ENCODE measurements around the gene KCNQ1. TPM values are rescaled to one million over a fixed set of nuclear protein-coding genes. Genes with fewer than 3 reads are reported as not detected.

Gene KCNQ1
- total RNA-seq, 1 donor from 2014 or later = 6.4 TPM

DNA sequence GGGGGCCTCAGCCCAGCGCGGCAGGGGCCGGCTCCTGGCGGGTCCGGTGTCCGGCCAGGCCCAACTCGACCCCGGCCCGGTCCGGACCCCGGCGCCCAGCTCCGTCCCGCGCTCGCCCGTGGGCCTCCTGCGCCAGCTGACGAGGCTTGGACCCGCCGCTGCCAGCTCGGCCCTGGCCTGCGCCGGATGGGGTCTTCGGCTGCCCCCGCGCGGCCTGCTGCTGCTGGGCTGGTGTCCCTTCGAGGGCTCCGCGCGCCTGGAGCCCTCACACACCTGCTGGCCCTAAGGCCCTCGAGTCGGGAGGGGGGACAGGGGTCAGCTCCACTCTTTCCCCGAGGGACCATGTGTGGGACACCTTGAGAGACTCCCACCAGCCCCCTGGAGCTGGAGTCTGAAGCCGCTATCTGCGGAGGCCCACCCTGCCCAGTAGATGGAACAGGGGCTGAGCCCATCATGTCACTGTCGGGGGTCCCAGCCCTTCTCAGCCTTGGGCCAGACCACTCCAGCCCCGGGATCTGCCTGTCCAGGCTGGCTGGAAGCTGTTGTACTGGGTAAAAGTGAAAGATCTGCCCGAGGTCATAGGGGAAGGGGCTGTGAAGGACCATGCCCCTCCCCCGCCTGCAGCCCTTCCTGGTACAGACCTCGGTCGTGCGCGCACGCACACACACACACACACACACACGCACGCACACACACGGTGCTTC, 441.5 kb downstream of the KCNQ1 start:
- peak; percentile 71 for DNase-seq
- Mint-ChIP-seq H3K36me3 (ENCODE audit: low read depth) (no peaks in the 10 kb centered on the region), H3K4me3 (peak overlapping the region; percentile 48), H3K27ac (no peak overlapping the region), H3K4me1 (peaks cover 5% of the 10 kb centered on the region), H3K9me3 (no peaks in the 10 kb centered on the region), H3K27me3 (peaks cover 29% of the 10 kb centered on the region)
- intact Hi-C loops (cut with micrococcal nuclease) = loop anchor here (2.0 to 10.0 kb wide), 4 partner anchors 44 to 622 kb away; partner anchors contain the start of gene TRPM5

DNA sequence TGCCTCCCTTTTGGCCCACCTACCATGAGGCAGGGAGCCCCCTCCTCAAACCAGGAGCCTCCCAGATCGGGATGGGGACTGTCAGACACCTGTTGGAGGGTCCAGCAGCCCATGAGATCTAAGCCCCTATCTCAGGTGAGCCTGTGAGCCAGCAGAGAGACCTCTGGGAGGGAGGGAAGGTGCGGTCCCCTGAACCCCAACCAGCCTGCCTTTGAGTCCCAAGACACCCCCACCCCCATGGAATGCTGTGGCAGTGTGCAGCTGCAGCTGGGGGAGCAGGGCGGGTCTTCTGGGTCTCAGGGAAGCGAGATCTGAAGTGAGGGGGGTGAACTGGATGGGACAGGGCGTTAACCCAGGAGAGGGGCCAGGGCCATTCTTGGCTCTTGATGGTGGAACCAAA, 442.1 kb downstream of the KCNQ1 start:
- Mint-ChIP-seq H3K4me1 (peaks cover 10% of the 10 kb centered on the region), H3K36me3 (ENCODE audit: low read depth) (no peaks in the 10 kb centered on the region), H3K4me3 (peak overlapping the region; percentile 48), H3K27me3 (peaks cover 27% of the 10 kb centered on the region), H3K9me3 (no peaks in the 10 kb centered on the region), H3K27ac (no peak overlapping the region)
- intact Hi-C loops (cut with micrococcal nuclease) = loop anchor here (2.0 to 10.0 kb wide), 4 partner anchors 44 to 622 kb away; partner anchors contain the start of gene TRPM5
- no peak for DNase-seq

DNA sequence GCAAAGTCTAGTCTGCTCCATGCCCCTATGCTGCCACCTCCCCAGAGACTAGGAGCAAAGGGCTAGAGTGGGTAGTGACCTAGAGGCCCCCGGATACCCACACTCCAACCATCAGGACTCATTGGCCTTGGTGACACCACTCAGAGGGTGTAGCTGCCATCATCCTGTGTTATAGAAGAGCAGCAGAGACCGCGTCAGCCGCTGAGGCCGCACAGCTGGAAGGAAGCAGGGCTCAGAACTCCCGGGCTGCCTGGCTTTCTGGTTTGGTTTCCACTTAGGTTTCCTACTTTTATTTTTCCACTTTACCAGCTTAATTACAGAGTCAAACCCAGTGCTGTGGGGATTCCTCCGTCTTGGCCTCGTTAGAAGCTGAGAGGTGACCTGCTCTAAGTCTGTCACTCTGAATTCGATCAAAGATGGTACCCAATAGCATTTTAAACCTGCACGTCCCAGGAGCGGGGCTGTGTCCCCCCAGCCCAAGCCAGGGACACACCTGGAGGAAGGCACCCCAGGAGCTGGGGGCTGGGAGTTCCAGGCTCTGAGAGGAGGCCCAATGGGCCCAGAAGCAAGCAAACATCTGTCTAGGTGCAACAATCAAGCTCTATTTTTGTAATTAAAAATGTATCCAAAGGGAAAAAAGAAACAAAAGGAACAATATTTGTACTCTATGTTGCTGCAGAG, 442.8 kb downstream of the KCNQ1 start:
- Mint-ChIP-seq H3K27ac (no peak overlapping the region), H3K4me1 (peaks cover 13% of the 10 kb centered on the region), H3K27me3 (peaks cover 20% of the 10 kb centered on the region), H3K4me3 (no peak overlapping the region), H3K36me3 (ENCODE audit: low read depth) (no peaks in the 10 kb centered on the region), H3K9me3 (no peaks in the 10 kb centered on the region)
- intact Hi-C loops (cut with micrococcal nuclease) = loop anchor here (1.0 to 10.0 kb wide), 6 partner anchors 43 to 623 kb away; partner anchors contain the start of gene TRPM5
- DNase-seq = no peak

DNA sequence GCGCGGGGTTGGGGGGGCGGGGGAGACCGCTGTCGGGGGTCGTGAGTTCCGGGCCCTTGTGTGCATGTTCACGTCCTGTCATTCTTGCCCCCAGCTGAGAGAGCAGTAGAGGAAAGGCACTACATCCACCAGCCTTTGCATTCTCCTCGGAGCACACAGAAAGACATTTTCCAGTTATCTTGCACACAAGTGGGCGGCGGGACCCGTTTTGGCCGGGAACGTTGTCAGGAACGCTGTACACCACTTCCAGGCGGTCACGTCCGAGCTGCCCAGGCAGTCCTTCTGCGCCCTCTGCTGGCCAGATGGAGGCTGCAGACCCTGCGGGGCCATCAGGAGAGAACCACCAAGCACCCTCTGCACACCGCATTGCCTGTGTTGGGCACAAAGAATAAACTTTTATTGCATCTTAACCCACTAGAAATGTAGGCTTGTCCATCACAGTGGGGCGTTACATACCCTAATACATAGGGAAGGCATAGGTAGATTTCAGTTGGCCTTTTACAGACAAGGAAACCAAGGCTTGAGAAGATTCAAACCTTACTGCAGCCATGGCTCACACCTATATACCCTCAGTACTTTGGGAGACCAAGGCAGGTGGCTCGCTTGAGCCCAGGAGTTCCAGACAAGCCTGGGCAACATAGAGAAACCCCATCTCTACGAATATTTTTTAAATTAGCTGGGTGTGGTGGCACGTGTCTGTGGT, 443.6 kb downstream of the KCNQ1 start:
- Mint-ChIP-seq H3K27ac (no peak overlapping the region), H3K27me3 (peaks cover 13% of the 10 kb centered on the region), H3K36me3 (ENCODE audit: low read depth) (no peaks in the 10 kb centered on the region), H3K4me3 (no peak overlapping the region), H3K4me1 (peaks cover 16% of the 10 kb centered on the region), H3K9me3 (no peaks in the 10 kb centered on the region)
- intact Hi-C loops (cut with micrococcal nuclease) = loop anchor here (1.0 to 10.0 kb wide), 5 partner anchors 184 to 624 kb away; partner anchors contain the start of gene TRPM5
- DNase-seq = peak; percentile 96

DNA sequence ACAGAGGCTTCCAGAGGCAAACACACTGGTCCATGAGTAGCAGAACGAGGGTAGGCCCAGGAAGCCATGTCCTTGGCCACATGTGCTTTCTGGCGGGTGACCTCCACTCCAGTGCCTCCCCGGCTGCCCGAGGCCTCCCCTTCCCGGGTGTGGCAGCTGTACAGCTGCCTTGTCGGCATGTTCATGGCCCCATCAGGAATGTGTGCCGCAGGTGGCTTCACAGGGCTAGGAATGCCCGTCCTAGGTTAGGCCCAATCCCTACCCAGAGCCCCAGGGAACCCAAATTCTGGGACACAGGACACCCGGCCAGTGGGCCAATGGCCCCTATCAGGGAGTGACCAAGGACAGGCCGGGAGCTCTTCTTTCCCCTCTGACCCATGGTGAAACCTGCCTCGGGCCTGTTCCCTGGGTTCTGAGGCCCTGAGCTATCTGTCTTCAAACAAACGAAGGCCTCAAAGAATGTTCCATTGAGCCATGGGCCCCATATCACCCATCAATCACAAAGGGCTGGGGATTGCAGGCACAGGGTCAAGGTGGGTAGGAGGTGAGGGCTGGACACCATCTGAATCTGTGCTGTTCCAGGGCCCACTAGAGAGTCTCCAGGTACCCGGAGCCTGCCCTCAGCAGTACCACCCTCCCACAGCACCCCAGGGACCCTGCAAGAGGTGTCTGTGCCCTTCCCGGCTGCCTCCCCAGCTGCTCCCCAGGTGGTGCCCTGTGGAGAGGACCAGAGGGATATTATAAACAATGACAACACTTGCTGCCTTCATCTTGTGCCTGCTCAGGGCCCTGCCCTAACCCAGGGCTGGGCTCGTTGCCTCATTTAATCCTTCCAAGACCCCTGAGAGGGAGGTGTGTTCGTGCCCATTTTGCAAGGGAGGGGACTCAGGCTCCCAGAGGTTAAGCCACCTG, 444.8 kb downstream of the KCNQ1 start:
- no peaks in the 10 kb centered on the region for H3K36me3 Mint-ChIP-seq (ENCODE audit: low read depth)
- H3K9me3 Mint-ChIP-seq = no peaks in the 10 kb centered on the region
- H3K4me1 Mint-ChIP-seq = peaks cover 16% of the 10 kb centered on the region
- H3K27me3 Mint-ChIP-seq = peaks cover 12% of the 10 kb centered on the region
- no peak overlapping the region for H3K27ac Mint-ChIP-seq
- DNase-seq = peak; percentile 56
- intact Hi-C loops (cut with micrococcal nuclease) = loop anchor here (5.0 to 10.0 kb wide), 5 partner anchors 103 to 625 kb away; partner anchors contain the start of genes NAP1L4 and TRPM5
- H3K4me3 Mint-ChIP-seq = no peak overlapping the region

DNA sequence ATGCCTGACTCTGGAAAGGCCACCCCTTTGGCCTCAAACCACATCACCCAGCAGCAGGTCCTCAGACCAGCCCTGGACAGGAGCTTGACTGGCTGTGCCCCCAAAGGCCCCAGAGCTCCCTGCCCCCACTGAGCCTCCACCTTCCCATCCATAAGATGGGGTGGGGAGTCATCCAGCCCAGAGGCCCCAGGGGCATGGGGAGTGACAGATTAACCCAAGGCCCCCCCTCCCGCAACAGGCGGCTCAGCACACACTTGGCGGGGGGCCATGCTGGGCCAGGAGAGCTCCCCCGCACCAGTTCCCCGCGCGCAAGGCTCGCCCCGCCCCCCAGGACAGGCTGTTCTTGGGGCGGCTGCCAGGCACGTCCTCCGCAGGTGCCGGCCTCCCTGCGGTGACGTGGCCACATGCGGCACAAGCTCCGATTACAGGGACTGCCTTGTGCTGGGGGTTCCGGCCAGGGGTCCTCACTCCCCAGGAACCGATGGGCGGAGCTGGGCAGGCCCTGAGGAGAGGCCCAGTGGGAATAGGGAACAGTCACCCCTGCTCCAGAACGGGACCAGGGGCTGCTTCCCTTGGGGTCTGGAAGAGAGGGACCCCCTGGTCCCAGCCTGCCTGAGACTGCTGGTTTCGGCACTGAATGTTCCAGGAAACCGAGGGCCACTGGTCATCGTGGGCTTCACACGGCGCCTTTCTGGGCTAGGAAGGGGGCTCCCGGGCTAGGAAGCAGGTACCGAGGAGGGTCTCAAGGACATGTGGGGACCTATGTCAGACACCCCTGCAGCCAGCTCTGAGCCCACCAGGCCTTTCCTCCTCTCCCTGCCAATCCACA, 445.9 kb downstream of the KCNQ1 start:
- intact Hi-C loops (cut with micrococcal nuclease) = loop anchor here (5.0 kb wide), 2 partner anchors 102 to 202 kb away; partner anchors contain the start of gene NAP1L4
- no peak overlapping the region for H3K4me3 Mint-ChIP-seq
- no peaks in the 10 kb centered on the region for H3K36me3 Mint-ChIP-seq (ENCODE audit: low read depth)
- H3K27ac Mint-ChIP-seq = no peak overlapping the region
- H3K4me1 Mint-ChIP-seq = peaks cover 14% of the 10 kb centered on the region
- peaks cover 10% of the 10 kb centered on the region for H3K27me3 Mint-ChIP-seq
- peak; percentile 57 for DNase-seq
- H3K9me3 Mint-ChIP-seq = no peaks in the 10 kb centered on the region

DNA sequence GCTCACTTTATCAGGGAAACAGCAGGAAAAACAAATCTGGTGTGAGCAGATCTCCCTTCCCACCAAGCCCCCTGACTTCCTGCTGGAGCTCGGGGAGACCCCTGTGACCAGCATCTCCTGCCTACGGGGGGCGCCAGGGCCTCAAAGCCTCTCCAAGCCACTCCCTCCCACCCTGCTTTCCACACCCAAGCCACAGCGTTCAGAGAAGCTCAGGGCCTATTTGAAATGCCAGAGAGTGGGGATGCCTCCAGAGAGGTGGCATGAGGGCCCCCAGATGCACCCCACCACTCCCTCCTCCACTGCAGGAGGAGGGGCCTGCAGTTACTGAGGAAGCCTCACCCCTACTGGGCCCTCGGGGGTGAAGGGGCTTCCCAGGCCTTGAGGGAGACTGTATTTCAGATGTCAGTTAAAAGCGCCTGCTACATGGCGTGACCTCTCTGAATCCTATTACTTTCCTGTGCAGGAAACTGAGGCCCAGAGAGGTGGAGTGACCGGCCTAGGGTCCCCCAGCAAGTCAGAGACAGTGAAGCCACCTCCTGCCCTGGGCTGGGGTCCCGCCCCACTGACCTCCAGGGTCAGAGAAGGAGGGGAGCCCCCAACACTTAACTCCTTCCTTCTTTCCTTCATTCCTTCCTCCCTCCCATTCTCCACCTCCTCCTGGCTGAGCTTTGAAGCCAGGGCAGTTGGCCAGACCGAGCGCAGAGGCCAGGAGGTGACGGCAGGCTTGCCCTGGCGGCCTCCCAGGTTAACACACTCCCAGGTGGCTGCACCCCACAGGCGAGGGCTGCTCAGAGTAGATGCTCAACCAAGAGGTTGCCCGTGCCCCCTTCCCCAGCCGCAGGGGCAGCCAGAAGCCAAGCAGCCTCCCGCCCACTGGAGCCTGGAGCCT, 446.8 kb downstream of the KCNQ1 start:
- intact Hi-C loops (cut with micrococcal nuclease) = loop anchor here (1.0 to 5.0 kb wide), 4 partner anchors 101 to 463 kb away; partner anchors contain the start of gene NAP1L4
- peak overlapping the region; percentile 80 for H3K27ac Mint-ChIP-seq
- no peaks in the 10 kb centered on the region for H3K36me3 Mint-ChIP-seq (ENCODE audit: low read depth)
- H3K9me3 Mint-ChIP-seq = no peaks in the 10 kb centered on the region
- DNase-seq = no peak
- peak overlapping the region; percentile 90 for H3K4me3 Mint-ChIP-seq
- H3K27me3 Mint-ChIP-seq = peaks cover 8% of the 10 kb centered on the region
- H3K4me1 Mint-ChIP-seq = peaks cover 14% of the 10 kb centered on the region

DNA sequence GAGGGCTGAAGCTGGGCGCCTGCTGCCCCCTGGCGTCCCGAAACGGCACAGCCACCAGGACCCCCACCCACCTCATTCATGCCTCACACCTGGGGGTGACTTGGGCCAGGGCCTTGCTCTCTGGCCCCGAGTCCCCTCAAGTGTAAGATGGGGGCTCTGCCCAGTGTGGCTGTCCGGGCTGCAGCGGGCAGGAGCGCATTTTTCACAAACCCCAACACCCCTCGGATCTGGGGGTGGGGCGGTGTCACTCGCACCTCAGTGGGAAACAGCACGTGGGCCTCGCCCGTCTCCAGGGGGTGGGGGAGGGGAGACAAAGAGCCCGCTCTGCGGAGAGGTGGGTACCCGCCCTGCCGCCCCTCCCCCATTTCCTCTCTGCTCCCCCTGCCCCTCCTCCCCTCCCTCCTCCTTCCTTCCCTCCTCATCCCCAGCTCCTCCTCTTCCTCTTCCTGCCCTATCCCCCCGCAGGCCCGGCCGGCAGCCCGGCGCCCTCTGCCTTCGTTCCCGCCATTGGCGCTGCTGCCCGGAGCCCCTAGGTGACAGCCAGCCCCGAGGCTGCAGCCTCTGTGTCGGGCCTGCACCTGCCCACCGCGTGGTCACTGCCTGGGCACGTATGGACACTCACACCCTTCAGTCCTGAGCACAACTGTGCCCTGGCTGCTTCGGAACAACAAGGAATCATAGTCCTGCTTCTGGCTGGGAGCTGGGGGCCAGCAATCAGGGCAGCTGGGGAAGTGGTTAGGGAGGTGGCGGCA, 447.6 kb downstream of the KCNQ1 start:
- peak; percentile 90 for DNase-seq
- H3K9me3 Mint-ChIP-seq = no peaks in the 10 kb centered on the region
- peak overlapping the region; percentile 90 for H3K4me3 Mint-ChIP-seq
- H3K4me1 Mint-ChIP-seq = peaks cover 12% of the 10 kb centered on the region
- H3K27me3 Mint-ChIP-seq = peaks cover 1% of the 10 kb centered on the region
- H3K36me3 Mint-ChIP-seq (ENCODE audit: low read depth) = no peaks in the 10 kb centered on the region
- intact Hi-C loops (cut with micrococcal nuclease) = loop anchor here (1.0 to 5.0 kb wide), 4 partner anchors 100 to 464 kb away; partner anchors contain the start of gene NAP1L4
- peak overlapping the region; percentile 80 for H3K27ac Mint-ChIP-seq

DNA sequence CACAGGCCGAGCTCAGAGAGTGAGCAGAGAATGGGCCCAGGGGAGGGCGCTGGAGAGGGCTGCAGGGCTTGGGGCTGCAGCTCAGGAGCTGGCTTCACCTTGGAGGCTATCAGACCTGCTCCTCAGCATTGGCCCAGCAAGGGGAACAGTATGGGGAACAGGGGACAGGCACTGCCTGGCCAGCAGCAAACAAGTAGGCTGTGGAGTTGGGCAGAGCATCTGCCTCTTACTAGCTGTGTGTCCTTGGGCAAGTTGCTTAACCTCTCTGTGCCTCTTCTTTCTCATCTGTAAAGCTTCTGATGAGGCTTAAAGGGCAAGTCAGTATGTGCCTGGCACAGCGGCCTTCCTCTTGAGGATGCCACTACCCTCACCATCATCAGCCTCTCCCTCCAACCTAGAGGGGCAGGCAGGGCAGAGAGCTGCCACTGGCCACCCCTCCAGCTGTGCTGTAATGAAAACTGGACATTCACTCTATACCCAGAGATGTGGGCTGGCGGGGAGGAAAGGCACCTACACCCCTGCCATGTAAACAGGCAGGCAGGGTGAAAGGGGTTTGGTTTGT, 448.2 kb downstream of the KCNQ1 start:
- Mint-ChIP-seq H3K36me3 (ENCODE audit: low read depth) (no peaks in the 10 kb centered on the region), H3K27me3 (no peaks in the 10 kb centered on the region), H3K4me1 (peaks cover 17% of the 10 kb centered on the region), H3K4me3 (peak overlapping the region; percentile 90), H3K27ac (peak overlapping the region; percentile 80), H3K9me3 (no peaks in the 10 kb centered on the region)
- intact Hi-C loops (cut with micrococcal nuclease) = loop anchor here (1.0 to 5.0 kb wide), 4 partner anchors 99 to 465 kb away; partner anchors contain the start of gene NAP1L4
- DNase-seq = peak; percentile 86

DNA sequence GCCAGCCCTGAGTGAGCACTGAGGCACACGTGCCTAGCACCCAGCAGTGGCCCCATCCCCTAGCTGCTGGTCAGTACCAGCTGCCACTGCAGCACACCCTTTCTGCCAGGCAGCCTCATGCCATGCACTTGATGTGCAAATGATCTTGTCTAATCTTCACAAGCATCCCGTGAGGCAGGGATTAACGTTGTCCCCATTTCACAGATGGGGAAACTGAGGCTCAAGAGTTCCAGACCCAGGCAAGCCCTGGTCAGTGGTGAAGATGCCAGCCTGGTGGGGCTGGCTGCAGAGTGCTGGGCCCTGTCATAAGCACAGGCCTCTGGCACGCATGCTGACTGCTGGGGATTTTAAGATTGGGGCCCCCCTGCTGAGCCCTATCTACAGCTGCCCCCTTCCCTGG, 449.1 kb downstream of the KCNQ1 start:
- Mint-ChIP-seq H3K4me3 (peak overlapping the region; percentile 19), H3K27me3 (no peaks in the 10 kb centered on the region), H3K36me3 (ENCODE audit: low read depth) (no peaks in the 10 kb centered on the region), H3K27ac (peak overlapping the region; percentile 6), H3K4me1 (peaks cover 24% of the 10 kb centered on the region), H3K9me3 (no peaks in the 10 kb centered on the region)
- DNase-seq = no peak
- intact Hi-C loops (cut with micrococcal nuclease) = loop anchor here (5.0 kb wide), 2 partner anchors 98 to 198 kb away; partner anchors contain the start of gene NAP1L4

DNA sequence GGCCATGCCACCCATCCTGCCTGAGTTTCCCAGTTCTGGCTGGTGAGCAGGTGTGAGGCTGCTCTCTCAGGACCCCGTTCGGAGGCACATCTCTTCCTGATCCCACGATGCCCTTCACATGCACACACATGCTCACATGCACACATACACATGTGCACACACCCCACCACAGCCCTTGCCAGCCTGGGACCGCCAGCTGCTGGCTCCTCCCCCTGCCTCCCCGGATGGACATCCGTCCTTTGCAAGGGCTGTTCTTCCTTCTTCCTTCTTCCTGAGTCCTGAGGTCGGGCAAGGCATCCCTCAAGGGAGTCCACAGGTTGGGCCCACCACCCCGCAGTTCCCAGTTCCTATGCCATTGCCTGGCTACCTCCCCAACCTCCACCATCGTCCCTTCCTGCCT, 451.2 kb downstream of the KCNQ1 start:
- no peaks in the 10 kb centered on the region for H3K27me3 Mint-ChIP-seq
- H3K4me1 Mint-ChIP-seq = peaks cover 37% of the 10 kb centered on the region
- H3K4me3 Mint-ChIP-seq = no peak overlapping the region
- no peak for DNase-seq
- intact Hi-C loops (cut with micrococcal nuclease) = no loop called here
- H3K27ac Mint-ChIP-seq = no peak overlapping the region
- H3K36me3 Mint-ChIP-seq (ENCODE audit: low read depth) = no peaks in the 10 kb centered on the region
- H3K9me3 Mint-ChIP-seq = no peaks in the 10 kb centered on the region
